Lung (tissue), 12 donors: Measurements from ENCODE around the gene AUTS2. TPM values are rescaled to one million over a fixed set of nuclear protein-coding genes. Genes with fewer than 3 reads are reported as not detected.

Source experiments
- ATAC-seq: fragments of 200-7000 bp; cut with Tn5 transposase; one replicate; pipeline ENCODE4 v1.9.1; 2020; ENCODE audit warnings: moderate number of reproducible peaks; ENCODE audit not compliant: insufficient read depth, low FRiP score
- DNase-seq, 3 donors: peaks; one replicate each; pipeline ENCODE4 v3.0.0-alpha.2; 2013 to 2017
- H3K27ac ChIP-seq, 2 donors: one replicate each; pipeline ENCODE4 v1.5.1; 2013; ENCODE audit warnings: mild to moderate bottlenecking in 2 of 2, moderate library complexity in 2 of 2, control low read depth in 1 of 2, inconsistent platforms in 1 of 2, low read depth in 1 of 2, low read length in 1 of 2
- H3K27me3 ChIP-seq, 3 donors: one replicate each; pipeline ENCODE4 v1.5.1; 2013; ENCODE audit warnings: low read length in 2 of 3; ENCODE audit not compliant: control insufficient read depth in 3 of 3, insufficient read depth in 3 of 3
- H3K36me3 ChIP-seq, 4 donors: one replicate each; pipeline ENCODE4 v1.5.1; 2013; ENCODE audit warnings: low read length in 4 of 4, mild to moderate bottlenecking in 1 of 4, moderate library complexity in 1 of 4; ENCODE audit not compliant: control insufficient read depth in 4 of 4, insufficient read depth in 4 of 4
- H3K4me1 ChIP-seq, 5 donors: one replicate each; pipeline ENCODE4 v1.5.1; 2013; ENCODE audit warnings: low read length in 5 of 5, mild to moderate bottlenecking in 2 of 5, moderate library complexity in 1 of 5; ENCODE audit not compliant: control insufficient read depth in 5 of 5, insufficient read depth in 5 of 5
- H3K4me3 ChIP-seq: one replicate; pipeline ENCODE4 v1.5.1; 2013; ENCODE audit warnings: mild to moderate bottlenecking, control low read depth, moderate library complexity
- H3K9ac ChIP-seq, 2 donors: one replicate each; pipeline ENCODE4 v1.5.1; 2013; ENCODE audit warnings: low read length in 2 of 2, control low read depth in 1 of 2; ENCODE audit not compliant: insufficient read depth in 1 of 2
- H3K9me3 ChIP-seq, 4 donors: one replicate each; pipeline ENCODE4 v1.5.1; 2013; ENCODE audit warnings: low read length in 3 of 4, mild to moderate bottlenecking in 1 of 4, moderate library complexity in 1 of 4; ENCODE audit not compliant: control insufficient read depth in 4 of 4, insufficient read depth in 3 of 4
- CTCF ChIP-seq: IDR thresholded peaks from 2 replicates; pipeline ENCODE4 v1.5.1; 2012; ENCODE audit warnings: mild to moderate bottlenecking; ENCODE audit errors: control extremely low read depth, extremely low read depth
- WGBS, 2 donors: extraction: QIAGEN DNeasy Blood & Tissue Kit; methylation state at CpG; one replicate each; pipeline ENCODE4 v1.1.7; 2013; 5-methylcytosine and 5-hydroxymethylcytosine counted together
- polyA plus RNA-seq, 2 donors: library from polyadenylated mRNA; stranded (reverse); fragments of 200-250 nt; gene quantifications; one replicate each; pipeline ENCODE4 v1.2.1, GENCODE V29; 2013
- total RNA-seq, 2 donors: library from RNA; depleted of rRNA in 1 of 2; stranded (reverse); fragments of >200 nt in 1 of 2; gene quantifications; one replicate each; pipeline ENCODE4 v1.2.1, GENCODE V29; 2014 to 2021
- donor health status: control.
- donor health status: control.
- donor health status: Bipolar disorder and iron deficiency.
- donor health status: healthy.
- donor health status: DM: yes; HTN: yes; CAD: no.

AUTS2 gene
- total and polyA plus RNA-seq, 4 donors: 11.8 to 115 (median 40.6) TPM

GRCh38 chr7:69657331-69657730 lies 59.1 kb downstream of the AUTS2 start:
- Histone ChIP-seq H3K9me3 (no peaks in the 10 kb centered on the region), H3K36me3 (no peaks in the 10 kb centered on the region), H3K27ac (no peak overlapping the region), H3K9ac (no peak overlapping the region), H3K27me3 (no peaks in the 10 kb centered on the region), H3K4me1 (peaks cover 6 to 58% (median 30%) of the 10 kb centered on the region in 5 donors), H3K4me3 (no peak overlapping the region)
- TF ChIP-seq CTCF: no peak
- WGBS, 2 donors: 75 to 80% methylated on average over 4 of the region's 4 CpGs
- no peak for ATAC-seq
- no peak for DNase-seq

- Histone ChIP-seq H3K36me3 (no peaks in the 10 kb centered on the region), H3K9me3 (no peaks in the 10 kb centered on the region), H3K4me1 (peaks cover 6 to 58% (median 31%) of the 10 kb centered on the region in 5 donors), H3K9ac (no peak overlapping the region), H3K27me3 (no peaks in the 10 kb centered on the region), H3K27ac (no peak overlapping the region), H3K4me3 (no peak overlapping the region)
- peak in 2 of 3 donors; percentile 54 to 56 for DNase-seq
- no peak for ATAC-seq
- WGBS, 2 donors: 88 to 92% methylated on average over 3 of the region's 3 CpGs
- TF ChIP-seq CTCF: no peak
Measured at GRCh38 chr7:69657985-69658384, 59.7 kb downstream of the AUTS2 start.

- no peak for ATAC-seq
- no peaks in the 10 kb centered on the region for H3K27me3 ChIP-seq
- DNase-seq: peak in 1 of 3 donors; percentile 47
- H3K4me1 ChIP-seq: peaks cover 6 to 44% (median 14%) of the 10 kb centered on the region in 5 donors
- no peak overlapping the region for H3K27ac ChIP-seq
- H3K9ac ChIP-seq: no peak overlapping the region
- H3K9me3 ChIP-seq: no peaks in the 10 kb centered on the region
- TF ChIP-seq CTCF: no peak
- no peaks in the 10 kb centered on the region for H3K36me3 ChIP-seq
- H3K4me3 ChIP-seq: no peak overlapping the region
- WGBS, 2 donors: 77% methylated on average over 2 of the region's 2 CpGs
Measured at GRCh38 chr7:69659983-69660382, 61.7 kb downstream of the AUTS2 start.

GRCh38 chr7:69661342-69661741 lies 63.1 kb downstream of the AUTS2 start:
- peaks cover 0 to 34% (median 10%) of the 10 kb centered on the region in 5 donors for H3K4me1 ChIP-seq
- TF ChIP-seq CTCF: no peak
- no peak for ATAC-seq
- no peak for DNase-seq
- 87 to 93% methylated on average over 3 of the region's 3 CpGs for WGBS, 2 donors
- H3K27me3 ChIP-seq: no peaks in the 10 kb centered on the region
- H3K4me3 ChIP-seq: no peak overlapping the region
- no peak overlapping the region for H3K9ac ChIP-seq
- H3K9me3 ChIP-seq: no peaks in the 10 kb centered on the region
- H3K36me3 ChIP-seq: no peaks in the 10 kb centered on the region
- no peak overlapping the region for H3K27ac ChIP-seq
